HG02870 (cell line): ENCODE results near the gene GALNT17.
"Not testable (repeated sequence)": the region's sequence is repeated elsewhere in the genome, so short reads cannot be mapped to it uniquely, and the experiment has no call there.

Experiments
- ATAC-seq: cut with Tn5 transposase; IDR thresholded peaks from one replicate; pipeline ENCODE4 v1.9.1; 2021; ENCODE audit warnings: mild to moderate bottlenecking, moderate library complexity; ENCODE audit not compliant: unreplicated experiment

Gene GALNT17

DNA sequence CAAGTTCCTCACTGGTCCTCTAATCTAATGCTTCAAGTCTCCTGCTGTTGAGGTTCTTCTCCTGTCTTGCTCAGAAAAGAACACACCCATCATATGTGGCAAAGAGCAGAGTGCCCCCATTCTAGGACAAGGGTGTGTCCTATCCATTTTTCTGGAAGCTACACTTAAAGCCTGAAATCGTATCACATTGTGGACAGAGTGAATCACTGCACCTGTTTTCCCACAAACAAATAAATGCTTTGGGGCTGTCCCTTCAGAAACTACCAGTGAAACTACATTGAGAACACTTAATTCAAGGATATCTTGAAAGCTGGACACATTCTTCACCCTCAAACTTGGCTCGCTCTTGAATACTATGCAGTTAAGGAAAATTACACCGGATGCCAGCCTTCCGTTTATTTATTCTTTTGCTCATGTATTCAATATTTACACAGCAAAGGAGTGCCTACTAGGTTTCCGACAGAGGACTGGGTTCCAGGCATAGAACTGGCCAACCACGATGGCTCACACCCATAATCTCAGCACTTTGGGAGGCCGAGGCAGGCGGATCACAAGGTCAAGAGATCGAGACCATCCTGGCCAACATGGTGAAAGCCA lies 473.0 kb downstream of the GALNT17 start:
- no peak for ATAC-seq

DNA sequence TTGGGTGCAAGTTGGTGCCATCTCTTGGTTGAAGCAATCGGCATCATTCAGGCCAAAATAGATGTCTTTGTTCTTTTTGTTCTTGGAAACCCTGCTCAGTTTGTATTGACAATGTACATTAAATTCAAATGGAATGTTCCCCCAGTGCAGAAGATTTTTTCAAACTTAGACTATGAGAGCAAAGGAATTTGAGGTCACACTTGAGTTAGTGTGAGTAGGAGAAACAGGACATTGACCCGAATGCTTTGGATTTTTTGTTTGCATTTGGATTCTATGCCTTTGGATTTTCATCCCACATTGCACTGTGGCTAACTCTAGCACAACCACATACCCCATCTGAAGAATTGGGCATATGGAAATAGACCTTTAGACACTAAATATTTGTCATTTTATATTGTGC lies 480.0 kb downstream of the GALNT17 start:
- no peak for ATAC-seq

DNA sequence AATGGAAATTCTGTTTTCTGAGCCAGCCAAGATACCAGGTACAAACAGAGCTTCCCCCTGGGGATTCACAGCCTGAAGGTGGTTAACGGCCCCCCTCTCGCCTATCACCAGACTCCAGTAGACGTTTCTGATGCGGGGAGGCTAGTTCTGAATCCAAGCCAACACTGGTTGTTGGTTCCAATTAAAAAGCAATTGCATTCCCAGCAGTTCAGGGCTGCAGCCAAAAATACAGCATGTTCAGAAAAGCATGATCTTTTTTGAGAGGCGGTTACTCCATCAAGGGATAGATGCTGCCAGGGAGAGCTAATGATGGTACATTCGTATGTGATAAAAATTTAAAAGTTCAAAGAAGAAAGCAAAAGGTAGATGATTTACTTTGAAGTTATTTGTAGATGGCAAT lies 481.0 kb downstream of the GALNT17 start:
- no peak for ATAC-seq

DNA sequence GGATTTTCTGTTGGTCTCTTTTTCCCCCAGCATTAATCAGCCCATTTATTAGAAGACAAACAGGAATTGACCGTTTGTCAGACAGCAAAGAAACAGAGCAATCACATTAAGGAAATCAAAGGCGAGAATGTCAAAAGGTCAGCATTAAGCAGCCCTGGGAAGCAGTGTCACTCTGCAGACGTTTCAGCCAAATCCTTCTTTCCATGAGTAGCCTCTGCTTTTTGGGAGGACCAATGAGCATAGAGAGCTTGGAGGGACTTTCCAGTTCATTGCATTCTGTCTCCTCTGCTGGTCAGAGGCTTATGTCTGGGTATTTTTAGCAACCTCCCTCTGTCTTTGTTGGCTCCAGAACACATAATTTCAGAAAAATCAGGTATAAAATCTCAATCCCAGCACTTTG lies 481.4 kb downstream of the GALNT17 start:
- ATAC-seq, result no peak

DNA sequence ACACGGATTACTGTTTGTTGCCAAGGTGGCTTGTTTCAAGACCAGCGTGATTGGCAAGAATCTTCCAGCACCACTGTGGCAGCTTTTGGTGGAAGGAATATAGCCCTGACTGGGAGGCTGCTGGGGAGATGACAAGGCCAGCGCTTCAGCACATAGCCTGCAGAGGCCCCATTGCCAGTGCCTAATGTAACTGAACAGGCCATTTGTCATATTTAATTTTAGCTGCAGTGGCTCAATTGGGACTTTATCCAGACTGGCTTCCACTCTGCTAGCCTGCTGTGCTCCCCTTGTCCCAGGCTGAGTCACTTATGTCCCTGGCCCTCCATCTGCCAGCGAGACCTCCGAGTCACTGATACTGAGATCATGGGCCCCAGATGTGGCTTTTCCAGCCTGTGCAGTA lies 483.1 kb downstream of the GALNT17 start:
- no peak for ATAC-seq

DNA sequence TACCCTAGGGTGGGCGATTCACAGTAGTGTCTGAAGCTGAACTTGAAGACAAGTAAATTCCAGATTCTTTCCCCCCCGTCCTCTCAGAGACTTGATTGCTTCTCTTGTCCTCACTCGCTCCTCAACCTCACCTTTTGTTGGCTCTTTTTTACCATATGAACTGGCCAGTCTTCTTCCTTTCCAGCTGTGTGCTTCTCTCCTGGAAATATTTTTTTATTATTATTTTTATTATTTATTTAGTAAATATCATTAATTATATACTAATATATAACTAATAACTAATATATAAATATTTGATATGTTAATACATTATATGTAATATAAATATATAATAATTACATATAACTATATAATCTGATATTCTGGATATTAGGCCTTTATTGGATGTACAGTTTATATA lies 484.3 kb downstream of the GALNT17 start:
- no peak for ATAC-seq

DNA sequence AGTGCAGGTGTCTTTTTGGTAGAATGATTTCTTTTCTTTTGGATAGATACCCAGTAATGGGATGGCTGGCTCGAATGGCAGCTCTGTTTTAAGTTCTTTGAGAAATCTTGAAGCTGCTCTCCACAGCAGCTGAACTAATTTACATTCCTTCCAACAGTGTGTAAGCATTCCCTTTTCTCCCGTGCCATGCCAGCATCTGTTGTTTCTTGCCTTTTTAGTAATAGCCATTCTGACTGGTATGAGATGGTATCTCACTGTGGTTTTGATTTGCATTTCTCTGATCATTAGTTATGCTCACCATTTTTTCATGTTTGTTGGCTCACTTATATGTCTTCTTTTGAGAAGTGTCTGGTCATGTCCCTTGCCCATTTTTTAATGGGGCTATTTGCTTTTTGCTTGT lies 486.3 kb downstream of the GALNT17 start:
- no peak for ATAC-seq

DNA sequence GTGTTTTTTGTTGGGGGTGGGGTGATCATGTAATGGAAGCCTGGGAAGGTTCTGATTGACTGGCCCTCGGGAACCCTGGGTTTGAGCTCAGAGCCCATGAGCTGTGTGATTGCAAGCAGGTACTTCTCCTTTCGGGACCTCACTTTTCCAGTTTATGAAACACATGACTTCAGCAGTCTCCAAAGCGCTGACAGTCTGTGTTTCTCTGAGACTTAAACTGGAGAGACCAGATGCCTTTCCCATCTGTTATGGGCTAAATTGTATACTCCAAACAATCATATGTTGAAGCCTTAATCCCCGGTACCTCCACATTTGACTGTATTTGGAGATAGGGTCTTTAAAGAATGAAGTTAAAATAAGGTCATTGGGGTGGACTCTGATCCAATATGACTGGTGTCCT lies 493.6 kb downstream of the GALNT17 start:
- no peak for ATAC-seq

DNA sequence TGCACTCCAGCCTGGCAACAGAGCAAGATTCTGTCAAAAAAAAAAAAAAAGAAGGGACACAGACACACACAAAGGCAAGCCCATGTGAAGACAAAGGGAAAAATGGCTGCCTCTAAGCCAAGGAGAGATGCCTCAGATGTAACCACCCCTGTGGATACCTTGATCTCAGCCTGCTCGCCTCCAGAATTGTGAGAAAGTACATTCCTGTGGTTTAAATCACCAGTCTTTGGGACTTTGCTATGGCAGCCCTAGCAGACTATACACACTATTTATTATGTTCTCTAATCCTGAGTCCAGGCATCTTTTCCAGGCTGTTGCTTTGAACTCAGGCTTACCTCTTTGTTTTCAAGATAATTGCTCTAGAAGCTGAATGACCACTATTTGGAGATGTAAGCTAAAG lies 494.3 kb downstream of the GALNT17 start:
- ATAC-seq, result no peak

DNA sequence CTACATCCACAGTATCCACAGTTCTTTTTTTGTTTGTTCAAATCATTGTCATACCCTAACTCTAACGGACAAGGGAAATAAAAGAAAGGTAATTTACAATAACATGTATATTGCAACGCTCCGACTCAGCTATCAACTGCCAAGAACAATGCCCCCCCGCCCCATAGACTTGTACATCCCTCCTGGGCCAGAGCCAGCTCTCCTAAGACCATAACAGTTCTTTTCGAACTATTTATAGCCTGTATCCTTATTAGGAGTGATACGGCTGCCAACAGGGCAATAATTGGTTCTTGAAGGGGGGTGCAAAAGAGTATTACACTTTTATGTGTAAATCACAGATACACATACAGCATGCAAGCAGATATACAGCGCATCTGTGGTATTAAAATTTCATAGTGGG lies 495.7 kb downstream of the GALNT17 start:
- no peak for ATAC-seq

DNA sequence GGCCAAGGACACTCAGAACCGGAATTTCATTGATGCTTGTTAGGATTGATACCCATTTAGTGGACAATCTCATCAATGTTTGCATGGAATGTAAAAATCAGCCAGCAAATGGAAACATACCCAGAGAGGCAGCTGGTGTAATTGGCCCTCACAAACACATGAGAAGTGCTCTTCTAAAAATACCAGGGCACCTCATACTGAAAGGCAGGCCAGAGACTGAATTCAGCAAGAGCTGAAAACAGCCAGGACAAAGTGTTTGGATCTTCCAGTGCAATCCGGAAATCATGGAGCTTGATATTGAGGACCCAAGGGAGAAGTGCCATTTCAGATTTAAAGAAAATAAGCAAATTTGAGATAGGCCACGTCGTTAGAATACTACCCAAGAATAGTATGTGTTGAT lies 498.6 kb downstream of the GALNT17 start:
- ATAC-seq, result no peak

DNA sequence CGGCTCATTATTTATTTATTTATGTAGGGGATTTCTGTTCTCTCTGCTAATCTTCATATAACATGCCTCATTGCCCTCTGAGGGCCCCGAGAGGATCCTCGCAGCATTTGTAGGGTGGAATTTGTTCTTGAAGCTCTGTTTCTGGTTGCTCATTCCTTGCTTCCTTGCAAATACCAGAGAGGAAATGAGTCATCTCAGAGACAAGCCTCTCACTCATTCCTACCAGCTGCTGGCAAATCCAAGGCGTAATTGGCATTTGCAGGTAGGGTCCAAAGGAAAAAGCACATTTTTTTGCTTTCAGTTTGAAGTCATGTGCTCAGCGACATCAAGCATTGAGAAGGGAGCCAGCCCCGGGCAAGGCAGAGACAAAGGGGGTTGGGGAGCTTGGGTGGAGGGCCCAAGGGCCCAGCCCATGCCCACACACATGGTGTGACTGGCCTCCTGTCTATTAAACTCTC lies 501.6 kb downstream of the GALNT17 start:
- ATAC-seq, result no peak

DNA sequence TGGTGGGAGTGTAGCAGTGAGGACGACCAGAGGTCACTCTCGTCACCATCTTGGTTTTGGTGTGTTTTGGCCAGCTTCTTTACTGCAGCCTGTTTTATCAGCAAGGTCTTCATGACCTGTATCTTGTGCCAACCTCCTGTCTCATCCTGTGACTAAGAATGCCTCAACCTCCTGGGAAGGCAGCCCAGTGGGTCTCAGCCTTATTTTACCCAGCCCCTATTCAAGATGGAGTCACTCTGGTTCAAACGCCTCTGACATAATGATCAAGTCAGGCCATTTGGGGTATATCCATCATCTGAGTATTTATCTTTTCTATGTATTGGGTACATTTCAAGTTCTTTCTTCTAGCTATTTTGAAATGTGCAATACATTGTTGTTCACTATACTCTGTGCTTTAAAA lies 503.9 kb downstream of the GALNT17 start:
- ATAC-seq, result not testable (repeated sequence)

DNA sequence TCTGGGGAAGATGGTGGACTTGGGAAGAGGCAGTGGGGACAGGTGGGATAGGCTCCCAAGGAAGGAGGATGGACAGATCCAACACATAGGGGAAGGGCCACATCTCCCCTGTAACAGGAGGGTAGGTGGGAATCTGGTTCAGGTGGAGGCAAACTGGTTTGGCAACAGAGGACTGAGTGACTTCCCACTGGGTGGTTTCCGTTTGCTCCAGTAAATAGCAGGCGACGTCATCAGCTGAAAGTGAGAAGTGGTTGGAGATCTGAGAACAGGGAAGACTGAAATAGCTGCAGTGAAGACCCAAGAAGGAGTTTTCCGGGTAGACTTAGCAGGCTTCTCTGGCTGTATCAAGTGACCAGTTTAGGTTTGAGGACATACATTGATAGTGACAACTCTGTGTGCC lies 504.4 kb downstream of the GALNT17 start:
- no peak for ATAC-seq

DNA sequence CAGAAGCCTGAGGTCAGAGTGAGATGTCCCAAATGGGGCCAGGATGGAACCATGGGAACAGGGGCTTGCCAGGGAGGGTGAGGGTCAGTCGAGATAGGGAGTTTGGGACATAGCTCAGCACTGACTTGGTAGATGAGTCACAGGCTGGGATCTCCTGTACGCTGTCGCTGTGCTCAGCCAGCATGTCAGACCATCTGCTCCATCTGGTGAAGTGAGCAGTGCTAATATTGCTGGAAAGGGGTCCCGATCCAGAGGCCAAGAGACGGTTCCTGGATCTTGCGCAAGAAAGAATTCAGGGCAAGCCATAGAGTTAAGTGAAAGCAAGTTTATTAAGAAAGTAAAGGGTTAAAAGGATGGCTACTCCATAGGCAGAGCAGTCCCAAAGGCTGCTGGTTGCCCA lies 505.6 kb downstream of the GALNT17 start:
- no peak for ATAC-seq

DNA sequence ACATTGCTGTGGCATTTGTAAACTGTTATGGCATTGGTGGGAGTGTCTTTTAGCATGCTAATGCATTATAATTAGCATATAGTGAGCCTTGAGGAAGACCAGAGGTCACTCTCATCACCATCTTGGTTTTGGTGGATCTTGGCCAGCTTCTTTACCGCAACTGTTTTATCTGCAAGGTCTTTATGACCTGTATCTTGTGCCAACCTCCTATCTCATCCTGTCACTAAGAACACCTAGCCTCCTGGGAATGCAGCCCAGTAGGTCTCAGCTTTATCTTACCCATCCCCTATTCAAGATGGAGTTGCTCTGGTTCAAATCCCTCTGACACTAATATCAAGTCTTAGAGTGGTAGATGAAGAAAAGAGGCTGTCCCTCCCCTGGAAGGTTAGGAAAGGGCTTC lies 506.2 kb downstream of the GALNT17 start:
- ATAC-seq, result no peak

DNA sequence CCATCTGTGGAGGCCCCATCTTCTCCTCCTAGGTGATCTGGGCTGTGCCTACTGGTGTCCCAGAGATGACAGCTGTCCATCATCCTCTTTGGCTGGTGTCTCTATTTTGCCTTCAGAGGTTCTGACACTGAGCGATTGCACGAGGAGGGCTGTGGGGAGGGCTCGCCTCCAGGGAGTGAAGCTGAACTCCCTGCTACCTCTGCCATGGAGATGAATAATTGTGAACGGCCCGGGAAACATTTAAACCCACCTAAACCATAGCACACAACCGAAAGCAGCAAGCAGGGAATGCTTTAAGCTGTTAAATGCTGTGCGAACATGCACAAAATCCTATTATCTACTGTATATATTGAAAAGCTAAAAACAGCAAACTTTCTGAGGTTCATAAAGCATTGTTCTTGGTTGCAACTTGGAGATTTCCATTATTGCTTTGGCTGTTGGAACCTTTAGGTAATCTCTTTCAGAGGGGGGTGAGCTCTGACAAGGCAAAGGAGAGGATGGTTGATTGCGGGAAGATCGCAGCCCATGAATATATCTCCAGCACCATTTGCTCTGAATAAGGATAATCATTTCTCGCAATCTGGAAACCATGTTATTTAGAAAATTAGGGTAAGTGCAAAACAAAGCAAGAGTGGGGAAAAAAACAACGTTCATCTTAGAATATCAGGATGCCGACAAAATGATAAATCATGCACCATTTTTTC lies 507.6 kb downstream of the GALNT17 start:
- ATAC-seq, result no peak

DNA sequence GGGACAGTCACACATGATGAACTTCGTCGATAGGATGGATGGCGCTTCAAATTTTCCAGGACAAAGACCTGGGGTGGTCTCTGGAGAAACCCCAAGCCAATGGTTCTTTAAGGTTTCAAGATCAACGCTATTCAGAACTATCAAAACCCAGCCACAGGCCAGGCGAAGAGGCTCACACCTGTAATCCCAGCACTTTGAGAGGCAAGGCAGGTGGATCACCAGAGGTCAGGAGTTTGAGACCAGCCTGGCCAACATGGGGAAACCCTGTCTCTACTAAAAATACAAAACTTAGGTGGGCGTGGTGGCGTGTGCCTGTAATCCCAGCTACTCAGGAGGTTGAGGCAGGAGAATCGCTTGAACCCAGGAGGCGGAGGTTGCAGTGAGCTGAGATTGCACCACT lies 511.1 kb downstream of the GALNT17 start:
- ATAC-seq, result not testable (repeated sequence)

DNA sequence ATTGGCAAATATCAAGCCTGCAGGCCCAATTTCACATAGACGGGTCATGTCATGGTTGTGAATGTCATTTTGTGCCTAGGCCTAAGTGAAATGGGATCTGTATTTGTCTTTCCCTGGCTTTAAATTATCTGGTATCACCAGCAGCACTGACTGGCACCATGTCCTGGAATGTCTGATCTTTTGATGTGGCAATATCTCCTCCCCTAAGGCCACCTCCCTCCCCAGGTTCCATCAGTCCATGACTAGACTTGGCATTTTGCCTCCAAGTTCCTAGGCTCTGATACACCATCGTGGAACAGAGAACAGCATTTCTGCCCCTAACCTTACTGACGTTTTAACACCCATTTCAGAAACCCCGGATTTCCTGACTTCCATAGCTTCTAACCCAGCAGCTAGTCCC lies 513.9 kb downstream of the GALNT17 start:
- no peak for ATAC-seq

DNA sequence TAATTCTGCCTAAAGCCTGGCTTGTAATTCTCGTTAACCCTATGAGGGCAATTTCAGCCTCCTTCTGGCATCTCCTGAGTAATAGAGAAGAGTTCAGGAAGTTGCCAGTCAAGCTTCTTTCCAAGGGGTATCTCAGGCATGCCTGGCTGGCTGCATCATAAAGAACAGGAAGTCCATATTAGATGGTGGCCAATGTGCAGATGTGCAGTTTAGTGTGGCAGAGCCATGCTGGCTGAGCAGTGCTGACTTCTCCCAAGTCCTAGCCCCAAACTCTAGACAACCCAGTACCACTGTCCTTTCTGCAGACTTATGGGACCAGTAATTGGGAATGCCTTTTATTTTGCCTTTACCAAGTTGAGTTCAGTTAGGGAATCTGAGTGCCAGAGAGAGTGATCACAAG lies 517.9 kb downstream of the GALNT17 start:
- ATAC-seq, result no peak

DNA sequence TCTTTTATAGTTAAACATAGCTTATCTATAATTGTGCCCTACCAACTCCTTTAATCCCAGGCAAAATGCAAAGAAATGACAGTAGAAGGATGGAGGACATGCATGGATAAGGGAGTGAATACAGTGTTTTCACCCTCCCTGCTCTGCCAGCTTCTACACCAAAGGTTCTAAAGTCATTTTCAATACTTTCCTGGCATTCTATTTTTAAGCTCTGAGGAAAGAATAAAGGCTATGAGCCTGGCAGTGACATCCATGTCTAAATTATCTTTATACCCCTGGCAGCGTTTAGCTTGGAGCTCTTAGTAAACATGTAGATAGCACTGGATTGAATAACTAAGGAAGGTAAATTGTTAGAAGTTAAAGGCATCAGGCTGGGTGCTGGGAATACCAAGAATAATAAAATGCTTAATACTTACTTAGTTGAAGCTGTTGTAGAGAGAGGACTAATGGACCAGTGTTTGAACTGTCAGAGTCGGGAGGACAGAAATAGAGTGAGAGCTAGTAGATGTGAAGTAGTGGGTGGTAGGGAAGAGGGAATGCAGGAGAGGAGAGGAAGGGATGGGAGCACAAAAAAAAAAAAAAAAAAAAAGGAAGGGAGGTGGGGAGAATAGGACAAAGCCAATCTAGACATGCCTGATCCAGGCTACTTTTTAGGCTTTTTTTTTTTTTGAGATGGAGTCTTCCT lies 518.9 kb downstream of the GALNT17 start:
- no peak for ATAC-seq

DNA sequence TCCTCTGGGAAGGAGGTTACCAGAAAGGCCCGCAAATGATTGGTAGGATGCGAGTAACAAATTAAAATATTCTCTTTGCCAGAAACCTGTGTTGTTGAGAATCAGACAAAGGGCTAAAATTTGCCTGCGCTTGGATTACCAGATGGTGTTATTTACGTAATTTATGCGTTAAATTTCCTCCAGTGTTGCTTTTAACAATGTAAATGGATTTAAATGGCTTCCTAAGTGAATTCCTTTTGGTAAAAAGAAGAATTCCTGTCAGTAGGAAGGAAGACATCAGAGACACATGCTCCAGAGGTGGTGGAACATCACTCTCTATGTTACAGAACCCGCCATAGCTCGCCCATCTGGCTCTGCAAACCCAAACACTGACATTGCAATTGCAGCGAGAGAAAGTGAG lies 520.6 kb downstream of the GALNT17 start:
- ATAC-seq, result no peak
